Measurements from ENCODE around the gene BTBD2. TPM values are rescaled to one million over a fixed set of nuclear protein-coding genes. Genes with fewer than 3 reads are reported as not detected.

BTBD2 gene
- total RNA-seq, 1 donor from 2014 or later, result 53.4 TPM

GRCh38 chr19:1947651-1948209 is 67.8 kb downstream of the BTBD2 start:
- peaks cover 30% of the 10 kb centered on the region for H3K4me1 ChIP-seq
- no peak overlapping the region for H3K27ac ChIP-seq (replicated peaks)
- no peaks in the 10 kb centered on the region for H3K9me3 ChIP-seq (replicated peaks)
- no peaks in the 10 kb centered on the region for H3K27me3 ChIP-seq (ENCODE audit: low read depth)
- no peak for DNase-seq
- H3K36me3 ChIP-seq, result peaks cover 3% of the 10 kb centered on the region
- H3K4me3 ChIP-seq, result no peak overlapping the region
- TF ChIP-seq CTCF (IDR thresholded peaks at IDR 0.05; ENCODE audit: borderline replicate concordance), result no peak
- intact Hi-C loops (cut with micrococcal nuclease), result no loop called here

GRCh38 chr19:1945899-1946298 is 69.6 kb downstream of the BTBD2 start:
- H3K9me3 ChIP-seq (replicated peaks), result no peaks in the 10 kb centered on the region
- peaks cover 40% of the 10 kb centered on the region for H3K4me1 ChIP-seq
- intact Hi-C loops (cut with micrococcal nuclease), result no loop called here
- no peak overlapping the region for H3K4me3 ChIP-seq
- no peaks in the 10 kb centered on the region for H3K36me3 ChIP-seq
- H3K27ac ChIP-seq (replicated peaks), result no peak overlapping the region
- no peaks in the 10 kb centered on the region for H3K27me3 ChIP-seq (ENCODE audit: low read depth)
- TF ChIP-seq CTCF (IDR thresholded peaks at IDR 0.05; ENCODE audit: borderline replicate concordance), result peak; percentile 64
- no peak for DNase-seq

- DNase-seq, result no peak
- Histone ChIP-seq H3K9me3 (replicated peaks) (no peaks in the 10 kb centered on the region), H3K27ac (replicated peaks) (no peak overlapping the region), H3K36me3 (no peaks in the 10 kb centered on the region), H3K4me1 (peaks cover 48% of the 10 kb centered on the region), H3K27me3 (ENCODE audit: low read depth) (no peaks in the 10 kb centered on the region), H3K4me3 (no peak overlapping the region)
- intact Hi-C loops (cut with micrococcal nuclease), result no loop called here
- no peak for TF ChIP-seq CTCF (IDR thresholded peaks at IDR 0.05; ENCODE audit: borderline replicate concordance)
Observed at GRCh38 chr19:1944916-1945561, 70.5 kb downstream of the BTBD2 start.

- Histone ChIP-seq H3K27ac (replicated peaks) (no peak overlapping the region), H3K36me3 (no peaks in the 10 kb centered on the region), H3K4me1 (peaks cover 55% of the 10 kb centered on the region), H3K4me3 (no peak overlapping the region), H3K9me3 (replicated peaks) (no peaks in the 10 kb centered on the region), H3K27me3 (ENCODE audit: low read depth) (no peaks in the 10 kb centered on the region)
- DNase-seq, result no peak
- intact Hi-C loops (cut with micrococcal nuclease), result no loop called here
- TF ChIP-seq CTCF (IDR thresholded peaks at IDR 0.05; ENCODE audit: borderline replicate concordance), result no peak
Observed at GRCh38 chr19:1944088-1944915, 71.2 kb downstream of the BTBD2 start.

- no peak for TF ChIP-seq CTCF (IDR thresholded peaks at IDR 0.05; ENCODE audit: borderline replicate concordance)
- Histone ChIP-seq H3K4me1 (peaks cover 57% of the 10 kb centered on the region), H3K27ac (replicated peaks) (no peak overlapping the region), H3K36me3 (no peaks in the 10 kb centered on the region), H3K27me3 (ENCODE audit: low read depth) (no peaks in the 10 kb centered on the region), H3K4me3 (no peak overlapping the region), H3K9me3 (replicated peaks) (no peaks in the 10 kb centered on the region)
- DNase-seq, result no peak
- intact Hi-C loops (cut with micrococcal nuclease), result no loop called here
Observed at GRCh38 chr19:1943661-1944087, 71.8 kb downstream of the BTBD2 start.

All from left ventricle myocardium inferior (tissue), 1 donor.